Measurements from ENCODE around the gene SIRT7.

SIRT7 gene

GRCh38 chr17:81930142-81931125, 12.5 kb upstream of the SIRT7 start:
- H3K27me3 ChIP-seq (replicated peaks): no peaks in the 10 kb centered on the region
- in situ Hi-C loops (cut with HindIII; ENCODE audit: low pct_ligation_motif_present, low sequenced_read_pairs): no loop called here
- H3K36me3 ChIP-seq (replicated peaks): peaks cover 10% of the 10 kb centered on the region
- no peak for DNase-seq
- H3K4me3 ChIP-seq (ENCODE audit: low read depth, low read length): no peak overlapping the region
- no peak overlapping the region for H3K27ac ChIP-seq
- no peak for TF ChIP-seq CTCF (IDR thresholded peaks at IDR 0.05; ENCODE audit: low read depth, low read length, missing control alignments)

GRCh38 chr17:81929253-81930141, 11.5 kb upstream of the SIRT7 start:
- in situ Hi-C loops (cut with HindIII; ENCODE audit: low pct_ligation_motif_present, low sequenced_read_pairs): no loop called here
- no peak for TF ChIP-seq CTCF (IDR thresholded peaks at IDR 0.05; ENCODE audit: low read depth, low read length, missing control alignments)
- DNase-seq: no peak
- H3K4me3 ChIP-seq (ENCODE audit: low read depth, low read length): no peak overlapping the region
- H3K27ac ChIP-seq: no peak overlapping the region
- H3K27me3 ChIP-seq (replicated peaks): no peaks in the 10 kb centered on the region
- H3K36me3 ChIP-seq (replicated peaks): peaks cover 3% of the 10 kb centered on the region

GRCh38 chr17:81928544-81929252, 10.7 kb upstream of the SIRT7 start:
- Histone ChIP-seq H3K27ac (no peak overlapping the region), H3K27me3 (replicated peaks) (no peaks in the 10 kb centered on the region), H3K36me3 (replicated peaks) (no peaks in the 10 kb centered on the region), H3K4me3 (ENCODE audit: low read depth, low read length) (peak overlapping the region; percentile 79)
- DNase-seq: no peak
- in situ Hi-C loops (cut with HindIII; ENCODE audit: low pct_ligation_motif_present, low sequenced_read_pairs): no loop called here
- TF ChIP-seq CTCF (IDR thresholded peaks at IDR 0.05; ENCODE audit: low read depth, low read length, missing control alignments): no peak

GRCh38 chr17:81927653-81928543, 9.9 kb upstream of the SIRT7 start, which contains the start of gene MAFG:
MAFG (minus strand) TSS chr17:81927735; CDS start chr17:81923185, 4,550 bp downstream.
- in situ Hi-C loops (cut with HindIII; ENCODE audit: low pct_ligation_motif_present, low sequenced_read_pairs): no loop called here

More at GRCh38 chr17:81927653-81928543, 9.9 kb upstream of the SIRT7 start, which contains the start of gene MAFG:
- DNase-seq: peak; percentile 85
- peak within 1 kb of the TSS; percentile 79 for H3K4me3 ChIP-seq (ENCODE audit: low read depth, low read length)
- peak; percentile 37 for TF ChIP-seq CTCF (IDR thresholded peaks at IDR 0.05; ENCODE audit: low read depth, low read length, missing control alignments)
- no peaks in the 10 kb centered on the region for H3K36me3 ChIP-seq (replicated peaks)
- H3K27ac ChIP-seq: peak within 1 kb of the TSS; percentile 90
- no peaks in the 10 kb centered on the region for H3K27me3 ChIP-seq (replicated peaks)
